IPS DF 6.9 (cell line): Measurements from ENCODE around the gene COG5.
A peak's percentile ranks its signal among the peaks of the same experiment; 100 is the strongest.

Source experiments
- DNase-seq: peaks from one replicate; pipeline ENCODE4 v3.0.0-alpha.2; 2013; ENCODE audit warnings: low read depth, low spot score
- H3K27ac ChIP-seq: one replicate; pipeline ENCODE4 v1.5.1; 2013; ENCODE audit warnings: low read length, control low read depth
- H3K27me3 ChIP-seq: 2 replicates; pipeline ENCODE4 v1.6.1; 2013; ENCODE audit warnings: mild to moderate bottlenecking, low read length; ENCODE audit not compliant: control insufficient read depth, insufficient read depth
- H3K36me3 ChIP-seq: 2 replicates; pipeline ENCODE4 v1.6.1; 2013; ENCODE audit warnings: low read length; ENCODE audit not compliant: control insufficient read depth, insufficient read depth
- H3K4me1 ChIP-seq: 2 replicates; pipeline ENCODE4 v1.6.1; 2013; ENCODE audit warnings: low read length; ENCODE audit not compliant: control insufficient read depth, insufficient read depth
- H3K4me3 ChIP-seq: 2 replicates; pipeline ENCODE4 v1.5.1; 2013; ENCODE audit warnings: mild to moderate bottlenecking, low read length
- H3K9me3 ChIP-seq: 2 replicates; pipeline ENCODE4 v1.6.1; 2013; ENCODE audit warnings: low read length, inconsistent platforms; ENCODE audit not compliant: control insufficient read depth, insufficient read depth
- WGBS: extraction: QIAGEN DNeasy Blood & Tissue Kit; methylation state at CpG from one replicate; pipeline ENCODE4 v1.1.7; 2013; ENCODE audit warnings: mixed read lengths, missing lambda C conversion rate; ENCODE audit not compliant: insufficient read length, insufficient coverage; 5-methylcytosine and 5-hydroxymethylcytosine counted together

The COG5 gene

DNA sequence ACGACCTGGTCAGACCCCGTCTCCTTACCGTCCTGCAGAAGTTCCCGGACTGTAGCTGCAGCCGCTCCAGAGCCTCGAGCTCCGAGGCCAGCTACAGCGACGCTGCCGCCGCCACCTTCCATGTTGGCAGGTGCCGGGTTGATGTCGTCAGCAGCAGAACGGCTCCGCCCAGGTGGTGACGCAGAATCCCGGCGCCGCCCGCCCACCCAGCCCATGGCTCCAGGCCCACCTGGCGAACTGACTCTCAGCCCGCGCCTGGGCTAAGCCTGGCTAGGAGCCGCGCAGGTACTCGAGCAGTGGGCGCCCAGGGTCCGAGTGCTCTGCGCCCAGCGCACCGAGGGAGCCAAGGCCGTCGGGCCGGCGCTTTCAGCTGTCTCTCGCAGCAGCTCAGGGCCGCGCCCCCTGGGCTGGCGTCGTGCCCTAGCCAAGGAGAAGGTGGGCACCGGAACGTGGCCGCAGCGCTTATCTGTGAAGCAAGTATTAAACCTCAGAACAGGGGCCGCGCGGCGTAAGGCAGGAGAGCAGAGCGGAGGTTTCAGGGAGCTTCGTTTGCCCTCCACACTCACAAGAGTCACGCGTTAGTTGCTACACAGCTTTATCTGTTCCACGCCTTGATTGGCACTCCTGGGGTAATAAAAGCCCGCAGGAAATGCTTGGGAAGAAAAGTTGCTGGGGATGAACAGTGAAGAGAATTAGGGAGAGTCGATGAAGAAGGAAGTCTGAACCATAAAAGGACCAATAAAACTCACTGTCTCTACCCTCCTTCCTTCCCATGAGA, at the start of gene COG5, which contains the start of gene DUS4L:
TSS of gene COG5 (minus strand) at position 146 of the 778 bp plus-strand sequence. CDS start at position 122, 24 bp downstream.
TSS of gene DUS4L (plus strand) at position 197 of the 778 bp plus-strand sequence. CDS start 3,100 bp downstream, outside the sequence.
- no CpG with 5 or more reads among the region's 55 CpGs for WGBS
- Histone ChIP-seq H3K27me3 (no peaks in the 10 kb centered on the region), H3K4me1 (no peaks in the 10 kb centered on the region), H3K4me3 (peak within 1 kb of the TSS; percentile 92), H3K36me3 (no peaks in the 10 kb centered on the region; the same call in 1 of the 2 replicates), H3K27ac (no peak within 1 kb of the TSS), H3K9me3 (no peaks in the 10 kb centered on the region)
- DNase-seq = peak; percentile 47

DNA sequence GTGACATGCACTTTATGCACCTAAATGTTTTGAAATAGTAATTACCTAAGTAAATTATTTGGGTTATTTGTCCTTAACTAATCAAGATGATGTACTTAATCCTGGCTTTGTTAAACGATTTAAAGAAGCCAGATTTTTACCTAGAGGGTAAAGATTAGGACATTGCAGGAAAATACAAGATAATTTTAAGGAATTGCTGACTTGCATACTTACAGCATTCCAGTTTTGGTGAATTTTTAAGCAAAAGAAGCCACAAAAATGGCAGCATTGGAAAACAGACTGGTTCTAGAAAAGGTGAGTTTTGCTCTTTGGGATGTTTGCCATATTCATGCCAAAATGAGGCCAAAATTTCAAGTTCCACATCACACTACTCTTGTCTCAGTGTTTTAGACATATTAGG, 49.7 kb upstream of the COG5 start:
- no peak for DNase-seq
- no peaks in the 10 kb centered on the region for H3K4me1 ChIP-seq
- no CpG with 5 or more reads among the region's 1 CpG for WGBS
- no peaks in the 10 kb centered on the region for H3K27me3 ChIP-seq
- no peak overlapping the region for H3K4me3 ChIP-seq
- no peaks in the 10 kb centered on the region for H3K36me3 ChIP-seq
- H3K9me3 ChIP-seq = no peaks in the 10 kb centered on the region
- H3K27ac ChIP-seq = no peak overlapping the region

DNA sequence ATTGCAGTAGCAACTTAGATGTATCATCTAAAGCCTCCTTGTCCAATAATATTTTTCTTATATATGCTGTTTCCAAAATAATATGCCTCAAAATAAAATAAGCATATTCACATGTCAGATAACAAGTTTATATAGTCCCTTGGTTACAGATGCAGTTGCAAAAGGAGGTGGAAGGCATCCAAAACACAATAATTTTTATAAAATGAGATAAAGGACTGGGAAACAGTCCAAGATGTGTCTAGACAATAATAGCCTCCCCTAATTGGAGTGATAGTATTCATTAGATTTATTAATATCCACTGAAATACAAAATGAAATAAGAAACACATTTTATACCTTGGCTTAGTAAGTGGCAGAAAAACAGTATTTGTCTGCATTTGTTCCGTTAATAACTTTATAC, 46.6 kb upstream of the COG5 start:
- Histone ChIP-seq H3K4me3 (no peak overlapping the region), H3K9me3 (no peaks in the 10 kb centered on the region)
- WGBS = no CpG with 5 or more reads among the region's 1 CpG

DNA sequence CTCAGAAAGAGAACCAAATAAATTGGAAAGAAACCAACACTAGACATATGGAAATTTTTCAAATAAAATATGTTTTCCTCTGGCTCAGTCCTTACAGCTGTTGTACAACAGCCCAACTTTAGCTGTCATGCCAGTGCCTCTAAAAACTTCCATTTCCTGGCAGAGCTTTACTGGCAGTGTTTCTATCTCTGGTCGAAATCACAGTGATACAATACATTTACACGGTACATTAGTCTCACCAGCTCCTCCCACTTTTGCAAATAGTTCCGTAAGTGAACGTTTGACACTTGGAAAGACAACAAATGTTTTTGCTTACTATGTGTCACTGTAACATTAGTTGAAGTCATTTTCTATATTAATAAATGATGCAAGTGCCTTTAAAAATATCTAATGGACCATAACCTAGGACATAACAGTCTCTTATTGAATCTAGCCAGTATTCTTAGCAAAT, 46.1 kb upstream of the COG5 start:
- Histone ChIP-seq H3K4me3 (no peak overlapping the region), H3K27ac (no peak overlapping the region), H3K36me3 (no peaks in the 10 kb centered on the region), H3K27me3 (no peaks in the 10 kb centered on the region), H3K9me3 (no peaks in the 10 kb centered on the region), H3K4me1 (no peaks in the 10 kb centered on the region)
- WGBS = no CpG with 5 or more reads among the region's 4 CpGs
- DNase-seq = no peak

More for the DNA sequence above, 46.6 kb upstream of the COG5 start:
- no peak for DNase-seq
- Histone ChIP-seq H3K27ac (no peak overlapping the region), H3K4me1 (no peaks in the 10 kb centered on the region), H3K36me3 (no peaks in the 10 kb centered on the region), H3K27me3 (no peaks in the 10 kb centered on the region)

DNA sequence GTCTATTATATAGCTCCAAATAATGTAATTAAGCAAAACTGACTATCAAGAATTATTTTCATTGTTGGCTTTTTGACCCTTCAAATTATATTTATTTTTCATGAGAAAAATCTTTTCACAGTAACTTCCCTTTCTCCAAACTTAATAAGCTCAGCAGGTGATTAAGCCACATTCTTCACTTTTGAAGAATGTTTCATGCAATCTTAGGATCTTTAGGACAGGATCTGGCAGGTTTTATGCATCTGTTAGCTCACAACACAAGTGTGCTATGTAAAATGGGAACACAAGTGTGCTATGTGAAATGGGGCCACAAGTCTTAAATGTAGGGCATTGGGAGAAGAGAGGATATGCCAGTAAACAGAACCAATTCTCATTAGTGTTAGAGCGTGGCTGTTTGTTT, 42.6 kb upstream of the COG5 start:
- Histone ChIP-seq H3K4me1 (no peaks in the 10 kb centered on the region), H3K36me3 (no peaks in the 10 kb centered on the region), H3K4me3 (no peak overlapping the region), H3K27ac (no peak overlapping the region), H3K9me3 (no peaks in the 10 kb centered on the region), H3K27me3 (no peaks in the 10 kb centered on the region)
- no CpG with 5 or more reads among the region's 1 CpG for WGBS
- no peak for DNase-seq

DNA sequence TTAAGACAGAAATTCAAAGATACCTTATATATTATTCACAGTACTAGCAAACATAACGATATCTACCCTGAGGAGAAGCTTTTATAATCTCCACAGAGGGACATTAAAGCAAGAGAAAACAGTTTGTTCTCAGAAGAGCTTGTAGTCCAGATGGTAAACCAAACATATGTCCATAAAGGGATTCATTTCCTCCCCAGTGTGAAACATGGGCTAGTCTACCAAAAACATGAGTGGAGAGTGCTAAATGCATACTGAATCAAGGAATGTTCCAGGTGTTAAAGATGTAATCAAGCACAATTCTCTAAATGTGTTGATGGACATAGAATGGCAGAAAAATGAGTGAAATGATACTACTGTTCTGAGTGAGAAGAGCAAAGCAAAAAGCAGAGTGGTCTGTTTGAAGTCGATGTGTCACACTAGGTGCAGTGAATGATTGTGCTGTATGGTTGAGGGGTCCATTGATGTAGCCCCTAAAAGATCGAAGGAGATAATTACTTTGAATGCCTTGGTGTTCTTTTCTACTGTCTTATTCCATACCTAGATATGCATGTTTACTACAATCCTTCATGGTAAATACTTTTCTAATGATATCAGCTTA, 41.6 kb upstream of the COG5 start:
- no CpG with 5 or more reads among the region's 3 CpGs for WGBS
- Histone ChIP-seq H3K27me3 (no peaks in the 10 kb centered on the region), H3K4me1 (no peaks in the 10 kb centered on the region), H3K4me3 (no peak overlapping the region), H3K27ac (no peak overlapping the region), H3K36me3 (no peaks in the 10 kb centered on the region), H3K9me3 (no peaks in the 10 kb centered on the region)
- DNase-seq = no peak

DNA sequence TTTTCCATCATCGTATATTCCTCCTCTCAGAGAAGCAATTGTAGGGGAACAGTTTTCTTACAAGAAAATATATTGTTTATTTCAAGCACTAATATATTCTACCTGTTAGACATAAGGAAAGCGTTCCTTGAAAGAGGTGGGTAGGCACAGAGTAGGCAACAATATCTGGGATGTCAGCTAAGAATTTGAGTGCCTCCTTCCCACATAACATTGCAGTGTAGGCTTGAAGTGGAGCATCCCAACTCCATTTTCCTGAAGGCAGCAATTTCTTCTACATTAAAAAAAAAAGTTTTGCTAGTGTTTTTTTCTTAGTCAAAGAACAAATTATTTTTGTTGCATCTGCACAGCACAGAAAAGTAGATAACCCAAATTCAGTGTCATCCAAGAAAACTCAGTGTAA, 37.1 kb upstream of the COG5 start:
- no peak overlapping the region for H3K4me3 ChIP-seq
- no peak for DNase-seq
- WGBS = no CpG with 5 or more reads among the region's 2 CpGs

DNA sequence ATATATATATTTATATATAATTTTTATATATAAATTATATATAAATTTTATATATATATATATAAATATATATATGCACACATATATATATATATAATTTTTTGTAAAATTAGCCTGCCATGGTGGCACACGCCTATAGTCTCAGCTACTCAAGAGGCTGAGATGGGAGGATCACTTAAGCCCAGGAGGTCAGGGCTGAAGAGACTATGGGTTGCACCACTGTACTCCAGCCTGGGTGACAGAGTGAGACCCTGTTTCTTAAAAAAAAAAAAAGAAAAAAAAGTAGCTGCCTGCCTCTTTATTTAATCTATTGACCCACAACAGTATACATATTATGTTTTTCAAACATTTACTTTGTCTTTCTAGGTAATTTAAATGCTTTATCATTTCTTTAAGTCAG, 35.5 kb upstream of the COG5 start:
- WGBS = no CpG with 5 or more reads among the region's 1 CpG
- H3K27ac ChIP-seq = no peak overlapping the region
- no peak for DNase-seq
- no peaks in the 10 kb centered on the region for H3K27me3 ChIP-seq
- no peak overlapping the region for H3K4me3 ChIP-seq
- no peaks in the 10 kb centered on the region for H3K4me1 ChIP-seq
- H3K9me3 ChIP-seq = no peaks in the 10 kb centered on the region
- no peaks in the 10 kb centered on the region for H3K36me3 ChIP-seq

More for the DNA sequence above, 37.1 kb upstream of the COG5 start:
- no peaks in the 10 kb centered on the region for H3K27me3 ChIP-seq
- H3K27ac ChIP-seq = no peak overlapping the region
- no peaks in the 10 kb centered on the region for H3K36me3 ChIP-seq
- H3K4me1 ChIP-seq = no peaks in the 10 kb centered on the region
- no peaks in the 10 kb centered on the region for H3K9me3 ChIP-seq

DNA sequence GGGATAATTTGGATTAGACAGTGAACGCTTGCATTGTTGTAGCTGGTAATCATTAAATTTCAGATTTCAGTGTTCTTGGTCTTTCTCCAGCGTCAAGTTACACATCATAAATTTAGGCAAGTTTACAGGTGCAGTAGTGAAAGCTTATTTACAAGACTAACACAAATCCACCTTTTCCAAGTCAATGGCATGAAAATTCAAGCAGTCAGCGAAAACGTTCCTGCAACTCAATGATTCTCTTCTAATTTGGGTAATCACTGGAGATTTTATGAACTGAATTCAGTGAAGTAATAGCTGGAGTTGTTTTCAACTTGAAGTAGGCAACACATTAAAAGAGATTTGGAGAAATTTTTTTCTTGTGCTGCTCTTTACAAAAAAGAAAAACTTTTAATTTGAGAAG, 34.2 kb upstream of the COG5 start:
- Histone ChIP-seq H3K4me3 (no peak overlapping the region), H3K27ac (no peak overlapping the region), H3K4me1 (no peaks in the 10 kb centered on the region), H3K36me3 (no peaks in the 10 kb centered on the region), H3K27me3 (no peaks in the 10 kb centered on the region), H3K9me3 (no peaks in the 10 kb centered on the region)
- no CpG with 5 or more reads among the region's 4 CpGs for WGBS
- no peak for DNase-seq

DNA sequence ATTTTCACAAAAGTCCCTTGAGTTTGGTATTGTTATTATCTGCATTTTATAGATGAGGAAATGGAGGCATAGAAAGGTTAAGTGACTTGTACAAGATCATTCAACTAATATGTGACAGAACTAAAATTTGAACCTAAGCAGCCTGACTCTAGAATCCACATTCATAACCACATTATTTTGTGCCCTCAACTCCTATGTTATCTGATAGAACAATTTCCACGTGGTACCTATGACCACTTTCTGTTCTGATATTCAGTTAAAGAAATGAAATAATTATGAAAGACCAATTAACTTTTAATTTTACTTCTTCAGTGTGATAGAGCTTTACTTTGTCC, 33.8 kb upstream of the COG5 start:
- Histone ChIP-seq H3K27ac (no peak overlapping the region), H3K9me3 (no peaks in the 10 kb centered on the region), H3K27me3 (no peaks in the 10 kb centered on the region), H3K4me1 (no peaks in the 10 kb centered on the region), H3K4me3 (no peak overlapping the region), H3K36me3 (no peaks in the 10 kb centered on the region)
- no CpG with 5 or more reads among the region's 1 CpG for WGBS
- no peak for DNase-seq
